GM21723 (cell line): ENCODE data around the gene CAB39.

ENCODE experiments used
- ATAC-seq: cut with Tn5 transposase; IDR thresholded peaks from one replicate; pipeline ENCODE4 v1.9.1; 2021; ENCODE audit warnings: mild to moderate bottlenecking, moderate library complexity; ENCODE audit not compliant: unreplicated experiment

CAB39 gene

GRCh38 chr2:230748087-230748486 lies 35.4 kb downstream of the CAB39 start:
- ATAC-seq: no peak

GRCh38 chr2:230749111-230749510 lies 36.5 kb downstream of the CAB39 start:
- ATAC-seq: no peak

DNA sequence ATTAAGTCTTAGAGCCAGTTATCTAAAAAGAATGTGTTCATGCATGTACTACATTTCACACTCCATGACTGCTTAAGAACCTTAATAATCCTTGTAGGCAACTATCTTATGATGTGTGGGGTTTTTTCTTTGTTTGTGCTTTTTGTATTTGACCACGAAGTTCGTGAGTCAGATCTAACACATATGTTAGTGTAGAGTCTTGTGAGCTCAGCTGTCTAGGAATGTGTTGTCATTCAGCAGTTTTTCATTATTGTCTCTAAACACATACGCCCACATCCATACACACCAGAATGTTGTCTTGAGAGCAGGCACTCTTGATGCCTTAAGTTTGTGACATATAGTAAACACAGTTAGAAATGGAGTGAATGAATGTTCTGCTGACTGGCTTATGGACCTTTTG lies 38.4 kb downstream of the CAB39 start:
- ATAC-seq: no peak

- no peak for ATAC-seq
These were observed 41.6 kb downstream of the CAB39 start for GRCh38 chr2:230754200-230754599.

GRCh38 chr2:230757476-230757875 lies 44.8 kb downstream of the CAB39 start:
- no peak for ATAC-seq

DNA sequence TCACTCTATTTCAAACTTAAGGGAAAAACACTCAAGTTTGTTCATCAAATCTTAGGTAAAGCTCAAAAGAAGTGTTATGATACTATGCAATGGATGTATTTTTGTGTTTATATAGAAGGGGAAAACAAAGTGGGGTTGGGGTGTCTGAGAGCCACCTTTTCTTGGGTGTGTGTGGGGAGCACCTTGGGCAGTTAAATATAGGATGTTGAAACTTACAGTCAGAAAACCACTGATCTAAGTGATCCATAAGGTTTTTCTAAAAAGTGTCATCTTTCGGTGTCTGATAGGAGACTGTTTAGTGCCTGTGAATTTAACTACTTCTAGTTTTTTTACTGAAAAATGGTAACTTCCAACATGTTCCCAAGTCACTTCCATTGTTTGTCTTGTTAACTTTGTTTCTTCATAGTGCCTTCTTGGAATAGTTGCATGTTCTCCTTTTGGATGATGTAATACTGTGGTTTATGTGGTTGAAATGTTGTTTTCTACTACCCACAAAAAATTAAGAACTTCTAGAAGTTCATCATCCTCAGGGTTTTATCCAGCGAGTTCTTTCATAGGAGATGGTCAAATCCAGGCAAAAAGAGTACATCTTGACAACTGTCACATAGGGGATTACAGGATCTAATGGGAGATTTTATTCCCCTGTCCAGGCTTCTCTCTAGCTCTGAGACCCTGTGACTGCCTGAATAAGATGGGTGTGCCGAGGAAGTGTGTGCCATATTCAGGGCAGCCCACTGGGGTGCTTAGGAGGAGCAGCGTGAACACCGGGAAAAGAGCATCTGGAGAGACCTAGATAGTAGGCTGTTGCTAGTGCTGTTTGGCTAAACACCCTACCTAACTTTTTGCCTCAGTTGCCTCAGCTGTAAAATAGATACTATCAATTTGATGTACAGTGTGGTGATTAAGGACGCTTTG lies 46.2 kb downstream of the CAB39 start:
- ATAC-seq: no peak

DNA sequence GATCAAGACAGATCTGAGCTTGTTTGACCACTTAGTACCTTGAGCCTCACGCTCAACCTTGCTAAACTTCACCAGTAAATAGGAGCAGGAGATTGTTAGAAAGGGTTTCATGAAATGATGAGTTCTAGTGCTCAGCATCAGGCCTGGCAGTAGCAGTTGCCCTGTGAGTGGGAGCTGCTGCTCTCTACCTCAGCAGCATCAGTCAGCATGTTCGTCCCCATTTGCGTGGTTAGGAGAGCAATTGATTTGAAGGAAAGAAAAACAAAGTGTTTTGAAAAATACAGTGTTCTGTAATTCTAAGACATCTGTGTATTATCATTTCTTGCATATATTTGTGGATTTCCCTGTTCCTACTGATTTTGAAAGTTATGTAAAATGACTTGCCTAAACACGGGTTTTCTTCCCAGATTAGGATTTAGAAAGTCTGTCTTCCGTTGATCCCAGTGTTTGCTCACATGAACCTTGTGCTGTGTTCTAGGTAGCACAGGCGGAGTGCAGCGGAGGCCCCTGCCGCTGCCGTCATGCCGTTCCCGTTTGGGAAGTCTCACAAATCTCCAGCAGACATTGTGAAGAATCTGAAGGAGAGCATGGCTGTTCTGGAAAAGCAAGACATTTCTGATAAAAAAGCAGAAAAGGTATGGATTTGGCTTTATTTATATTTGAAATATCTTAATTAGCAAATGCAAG lies 47.0 kb downstream of the CAB39 start:
- no peak for ATAC-seq

DNA sequence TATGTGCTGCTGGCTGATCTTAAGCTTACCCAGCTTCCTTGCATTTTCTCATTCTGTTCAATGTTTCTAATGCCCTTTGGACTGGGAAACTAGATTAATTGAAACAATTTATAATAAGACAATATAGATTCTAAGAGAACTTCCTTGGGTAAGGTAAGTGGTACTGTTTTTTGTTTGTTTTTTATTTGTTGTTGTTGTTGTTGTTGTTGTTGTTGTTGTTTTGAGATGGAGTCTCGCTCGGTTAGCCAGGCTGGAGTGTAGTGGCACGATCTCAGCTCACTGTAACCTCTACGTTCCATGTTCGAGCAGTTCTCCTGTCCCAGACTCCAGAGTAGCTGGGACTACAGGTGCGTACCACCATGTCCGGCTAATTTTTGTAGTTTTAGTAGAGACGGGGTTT lies 49.1 kb downstream of the CAB39 start:
- ATAC-seq: no peak

GRCh38 chr2:230762317-230762896 lies 49.8 kb downstream of the CAB39 start:
- peak; percentile 43 for ATAC-seq

GRCh38 chr2:230764346-230764745 lies 51.7 kb downstream of the CAB39 start:
- no peak for ATAC-seq

DNA sequence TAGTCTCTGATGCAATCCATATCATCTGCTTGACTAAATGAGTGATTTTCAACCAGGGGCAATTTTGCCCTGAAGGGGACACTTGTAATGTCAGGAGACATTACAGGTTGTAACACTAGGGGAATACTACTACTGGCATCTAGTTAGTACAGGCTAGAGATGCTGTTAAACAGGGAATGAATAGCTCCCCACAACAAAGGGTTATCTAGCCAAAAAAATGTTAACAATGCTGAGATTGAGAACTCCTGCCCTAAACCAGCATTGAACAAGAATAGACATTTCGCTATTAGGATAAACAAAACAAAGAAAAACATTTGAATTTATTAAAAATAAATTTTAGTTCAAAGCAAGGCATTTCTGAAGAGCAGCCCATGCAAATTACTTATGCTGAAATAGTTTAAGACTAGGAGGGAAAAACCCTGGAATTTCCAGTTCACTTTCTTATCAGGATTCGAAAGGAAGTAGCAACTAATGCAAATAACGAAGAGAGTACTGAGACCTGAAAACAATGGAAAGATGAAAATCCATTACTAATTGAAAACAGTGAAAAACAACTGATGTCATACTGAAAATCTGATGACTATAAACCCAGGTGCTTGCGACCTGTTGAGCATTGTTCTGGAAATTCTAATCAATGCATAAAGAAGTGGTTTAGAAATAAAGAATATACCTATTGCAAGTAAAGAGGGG lies 53.1 kb downstream of the CAB39 start:
- ATAC-seq: no peak

- no peak for ATAC-seq
These were observed 55.3 kb downstream of the CAB39 start for GRCh38 chr2:230767862-230768388.

DNA sequence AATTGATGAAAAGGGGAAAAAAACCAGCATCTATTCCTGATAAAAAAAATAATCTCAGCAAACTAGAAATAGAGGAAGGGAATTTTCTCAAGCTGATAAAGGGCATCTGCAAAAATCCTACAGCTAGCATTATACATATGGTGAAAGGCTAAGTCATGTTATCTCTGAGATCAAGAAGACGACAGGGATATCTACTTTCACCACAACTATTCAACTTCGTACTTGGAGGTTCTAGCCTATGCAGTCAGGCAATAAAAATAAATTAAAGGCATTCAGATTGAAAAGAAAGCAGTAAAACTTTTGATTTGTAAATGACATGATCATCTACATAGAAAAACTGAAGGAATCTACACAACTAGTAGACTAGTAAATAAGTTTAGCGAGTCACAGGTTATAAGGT lies 58.2 kb downstream of the CAB39 start:
- no peak for ATAC-seq

GRCh38 chr2:230772156-230772555 lies 59.5 kb downstream of the CAB39 start:
- ATAC-seq: no peak

- ATAC-seq: no peak
These were observed 60.6 kb downstream of the CAB39 start for GRCh38 chr2:230773039-230773773.

DNA sequence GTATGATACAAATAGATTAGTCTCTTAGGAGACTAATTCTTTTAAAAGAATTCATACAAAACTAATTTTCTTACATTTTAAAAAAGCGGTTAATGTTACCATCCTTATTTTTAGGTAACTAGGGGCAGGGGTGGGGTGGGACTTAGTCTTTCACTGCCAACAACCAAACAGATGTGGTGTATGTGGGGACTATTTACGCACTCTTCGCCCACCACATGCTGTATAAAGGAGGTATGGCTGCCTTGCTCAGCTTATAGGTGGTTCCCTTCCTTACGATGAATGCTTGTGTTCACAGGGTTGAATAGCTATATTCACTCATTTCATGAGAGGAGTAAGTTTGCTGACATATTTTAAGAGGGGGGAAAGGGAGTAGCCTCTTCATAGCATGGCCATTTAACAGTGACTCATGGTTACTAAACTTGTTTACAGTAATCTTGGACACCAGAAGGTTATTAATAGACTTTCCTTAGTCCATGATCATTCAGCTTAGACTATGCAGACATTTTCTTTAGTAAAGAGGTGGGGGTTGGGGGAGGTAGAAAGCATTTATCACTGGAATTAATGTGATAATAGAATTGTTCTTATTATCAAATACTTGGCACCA lies 61.8 kb downstream of the CAB39 start:
- no peak for ATAC-seq

- ATAC-seq: no peak
These were observed 63.1 kb downstream of the CAB39 start for GRCh38 chr2:230775737-230776136.

GRCh38 chr2:230777721-230778120 lies 65.1 kb downstream of the CAB39 start:
- no peak for ATAC-seq

DNA sequence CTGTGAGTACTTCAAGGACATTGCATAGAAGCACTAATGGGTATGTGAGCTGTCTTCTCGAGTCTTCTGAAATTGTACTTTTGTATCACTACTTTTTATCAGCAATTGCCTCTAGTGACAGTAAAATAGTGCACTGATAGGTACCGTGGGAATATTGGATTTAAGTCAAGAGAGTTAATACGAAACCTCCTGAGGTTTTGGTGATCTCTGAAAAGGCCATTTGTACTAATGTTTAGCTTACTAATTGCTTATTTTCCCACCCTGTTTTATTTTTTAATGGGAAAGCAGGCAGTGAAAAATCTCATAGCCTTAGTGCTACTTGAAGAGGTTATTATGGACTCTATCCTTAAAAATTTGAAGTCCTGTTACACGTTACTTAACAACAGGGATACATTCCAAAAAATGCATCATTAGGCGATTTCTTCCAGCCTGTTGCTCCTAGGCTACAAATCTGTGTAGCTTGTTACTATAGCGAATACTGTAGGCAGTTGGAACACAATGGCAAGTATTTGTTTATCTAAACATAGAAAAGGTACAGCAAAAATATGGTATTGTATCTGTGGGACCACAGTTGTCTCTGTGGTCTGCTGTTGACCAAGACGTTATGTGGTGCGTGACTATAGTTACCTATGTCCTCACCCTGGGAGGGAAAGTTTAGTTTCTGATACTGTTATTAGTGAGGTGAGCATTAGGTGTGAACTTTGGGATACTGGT lies 65.9 kb downstream of the CAB39 start:
- ATAC-seq: no peak
